OCI-LY7 (cell line): Measurements from ENCODE around the gene GRB7.

Experiments used
- CTCF ChIP-seq: fragments of 200-600 bp; sonication (generic); conservative IDR thresholded peaks from 2 replicates; pipeline ENCODE4 v1.5.1; 2014; ENCODE audit warnings: mild to moderate bottlenecking, antibody characterized with exemption, low read length, moderate library complexity, mixed read lengths
- EZH2phosphoT487 ChIP-seq: fragments of 200-600 bp; sonication (generic); IDR thresholded peaks from 2 replicates; pipeline ENCODE4 v1.6.1; 2018; ENCODE audit warnings: low read depth, borderline replicate concordance, mild to moderate bottlenecking, mixed run types, antibody characterized with exemption, low read length, moderate library complexity, mixed read lengths

GRCh38 chr17:39782980-39783379 is 45.2 kb downstream of the GRB7 start:
- TF ChIP-seq CTCF (no peak), EZH2phosphoT487 (no peak)
